ENCODE data around the gene RASGRF1.

RASGRF1 gene

DNA sequence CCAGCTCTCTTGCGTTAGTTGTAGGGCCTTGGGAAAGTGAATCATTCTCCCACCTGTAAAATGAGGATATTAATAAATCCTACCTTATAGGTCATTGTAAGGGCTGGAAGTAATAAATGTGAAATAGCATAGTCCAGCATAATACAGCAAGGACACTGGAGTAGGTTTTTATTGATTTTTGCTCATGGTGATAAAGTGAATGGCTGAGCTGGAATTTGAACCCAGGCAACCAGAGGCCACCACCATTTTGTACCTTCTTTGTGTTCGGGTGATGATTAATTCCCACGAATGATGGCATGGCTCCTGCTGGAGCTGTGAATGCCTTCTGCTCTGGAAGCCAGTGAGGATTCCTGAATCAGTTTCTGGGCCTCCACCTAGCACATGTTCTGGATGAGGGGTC lies 177.6 kb downstream of the RASGRF1 start:
- DNase-seq (no peak), ATAC-seq (replicated peaks) (no peak)
- Mint-ChIP-seq H3K36me3 (peaks cover 54 to 55% of the 10 kb centered on the region in 2 donors), H3K4me3 (no peak overlapping the region), H3K9me3 (no peaks in the 10 kb centered on the region), H3K4me1 (peaks cover 31 to 75% of the 10 kb centered on the region in 2 donors), H3K27me3 (no peaks in the 10 kb centered on the region), H3K27ac (no peak overlapping the region)

DNA sequence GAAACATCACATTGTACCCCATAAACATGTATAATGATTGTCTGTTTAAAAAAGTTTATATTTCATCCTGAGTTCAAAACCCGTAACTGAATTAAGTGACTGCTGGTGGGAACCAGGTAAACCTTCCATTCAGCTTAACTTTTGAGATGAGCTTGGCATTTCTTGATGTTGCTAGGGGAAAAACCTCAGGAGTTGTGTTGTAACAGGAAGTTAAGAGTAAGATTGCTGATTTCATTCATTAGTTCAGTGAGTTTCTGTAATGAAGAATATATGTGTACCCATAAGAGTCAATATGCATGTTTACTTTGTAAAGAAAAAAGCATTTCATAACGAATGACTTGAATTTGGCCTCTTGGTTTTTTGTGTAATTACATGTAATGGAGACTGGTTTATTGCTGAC lies 178.3 kb downstream of the RASGRF1 start:
- H3K27ac Mint-ChIP-seq = peak overlapping the region; percentile 56
- peaks cover 34 to 74% of the 10 kb centered on the region in 2 donors for H3K4me1 Mint-ChIP-seq
- peaks cover 56 to 58% of the 10 kb centered on the region in 2 donors for H3K36me3 Mint-ChIP-seq
- H3K4me3 Mint-ChIP-seq = no peak overlapping the region
- no peaks in the 10 kb centered on the region for H3K27me3 Mint-ChIP-seq
- no peak for DNase-seq
- no peak for ATAC-seq (replicated peaks)
- H3K9me3 Mint-ChIP-seq = no peaks in the 10 kb centered on the region

DNA sequence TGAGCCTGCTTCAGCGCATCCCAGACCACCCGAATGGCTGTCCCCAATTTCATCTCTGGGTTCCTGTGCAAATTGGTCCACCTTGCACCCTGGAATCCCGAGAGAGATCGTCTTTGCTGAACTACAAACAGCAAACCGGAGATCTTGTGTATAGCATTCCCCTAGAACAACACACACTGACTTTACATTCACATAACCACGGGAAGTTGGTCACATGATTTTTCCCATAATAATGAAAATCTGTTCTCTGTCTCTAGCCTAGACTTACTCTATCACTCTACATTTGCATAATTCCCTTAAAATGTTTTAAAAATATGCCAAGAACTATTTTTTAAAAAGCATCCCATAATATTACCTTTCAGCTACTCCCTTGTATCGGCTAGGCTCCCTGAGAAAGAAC lies 180.3 kb downstream of the RASGRF1 start:
- DNase-seq (no peak), ATAC-seq (replicated peaks) (no peak)
- H3K4me1 Mint-ChIP-seq = peaks cover 36 to 69% of the 10 kb centered on the region in 2 donors
- H3K36me3 Mint-ChIP-seq = peaks cover 54 to 61% of the 10 kb centered on the region in 2 donors
- H3K27ac Mint-ChIP-seq = peak overlapping the region; percentile 72
- peak overlapping the region in 1 of 2 donors; percentile 25 for H3K4me3 Mint-ChIP-seq
- H3K9me3 Mint-ChIP-seq = no peaks in the 10 kb centered on the region
- no peaks in the 10 kb centered on the region for H3K27me3 Mint-ChIP-seq

Data from stimulated activated naive B cell treated with anti-CD40 and anti-IgM and Interleukin-4, amounts not matched to agents 10 μg/mL and 1 μg/mL and 100 μg/mL, for 72 hours (primary cell).